MM.1S (cell line): ENCODE measurements around the gene ATXN1.

ENCODE experiments used
- DNase-seq: peaks from one replicate; pipeline ENCODE4 v3.0.0-alpha.2; 2015
- H2AFZ ChIP-seq: fragments of 300-600 bp; sonication (generic); 2 replicates; pipeline ENCODE4 v1.6.0; 2016; ENCODE audit warnings: antibody characterized with exemption, low read length
- H3F3A ChIP-seq: fragments of 300-600 bp; sonication (generic); 2 replicates; pipeline ENCODE4 v1.6.1; 2016; ENCODE audit warnings: mild to moderate bottlenecking, antibody characterized with exemption, low read length, moderate library complexity, mixed read lengths; ENCODE audit not compliant: insufficient read depth
- H3K27ac ChIP-seq: fragments of 300-600 bp; sonication (generic); 2 replicates; pipeline ENCODE4 v1.5.1; 2016; ENCODE audit warnings: mild to moderate bottlenecking, low read length
- H3K27me3 ChIP-seq: fragments of 300-600 bp; sonication (generic); replicated peaks from 2 replicates; pipeline ENCODE4 v1.6.0; 2016; ENCODE audit warnings: low read length; ENCODE audit not compliant: insufficient read depth
- H3K36me3 ChIP-seq: fragments of 300-600 bp; sonication (generic); replicated peaks from 2 replicates; pipeline ENCODE4 v1.6.1; 2016; ENCODE audit warnings: mild to moderate bottlenecking, low read length, mixed read lengths; ENCODE audit not compliant: insufficient read depth
- H3K4me1 ChIP-seq: fragments of 300-600 bp; sonication (generic); 2 replicates; pipeline ENCODE4 v1.6.1; 2016; ENCODE audit warnings: low read length, mixed read lengths
- H3K4me2 ChIP-seq: fragments of 300-600 bp; sonication (generic); 2 replicates; pipeline ENCODE4 v1.6.0; 2016; ENCODE audit warnings: low read depth, low read length
- H3K4me3 ChIP-seq: fragments of 300-600 bp; sonication (generic); 2 replicates; pipeline ENCODE4 v1.5.1; 2016; ENCODE audit warnings: low read length, mixed read lengths
- H3K79me2 ChIP-seq: fragments of 300-600 bp; sonication (generic); 2 replicates; pipeline ENCODE4 v1.6.1; 2016; ENCODE audit warnings: mixed run types, low read length, mixed read lengths
- H3K9ac ChIP-seq: fragments of 300-600 bp; sonication (generic); 2 replicates; pipeline ENCODE4 v1.6.1; 2016; ENCODE audit warnings: low read length, mixed read lengths
- H3K9me2 ChIP-seq: fragments of 300-600 bp; sonication (generic); replicated peaks from 2 replicates; pipeline ENCODE4 v1.6.1; 2016; ENCODE audit warnings: mild to moderate bottlenecking, low read length, mixed read lengths; ENCODE audit not compliant: insufficient read depth
- H3K9me3 ChIP-seq: fragments of 300-600 bp; sonication (generic); replicated peaks from 2 replicates; pipeline ENCODE4 v1.6.1; 2016; ENCODE audit warnings: mild to moderate bottlenecking, low read length, mixed read lengths; ENCODE audit not compliant: insufficient read depth
- H4K20me1 ChIP-seq: fragments of 300-600 bp; sonication (generic); 2 replicates; pipeline ENCODE4 v1.6.1; 2016; ENCODE audit warnings: mild to moderate bottlenecking, low read length, moderate library complexity, mixed read lengths; ENCODE audit not compliant: insufficient read depth
- EZH2 ChIP-seq: fragments of 300-600 bp; sonication (generic); optimal IDR thresholded peaks from 2 replicates; pipeline ENCODE3; 2017; ENCODE audit warnings: low read depth, mild to moderate bottlenecking, antibody characterized with exemption, low read length, mixed read lengths
- EZH2phosphoT487 ChIP-seq: fragments of 300-600 bp; sonication (generic); IDR thresholded peaks from 2 replicates; pipeline ENCODE4 v1.6.1; 2018; ENCODE audit warnings: antibody characterized with exemption, low read length
- TF ChIP-seq, protein P1 (sequence below): fragments of 300-600 bp; sonication (generic); IDR thresholded peaks from 2 replicates; pipeline ENCODE4 v1.5.1; 2016; ENCODE audit warnings: antibody characterized with exemption, low read length, mixed read lengths

Gene ATXN1

DNA sequence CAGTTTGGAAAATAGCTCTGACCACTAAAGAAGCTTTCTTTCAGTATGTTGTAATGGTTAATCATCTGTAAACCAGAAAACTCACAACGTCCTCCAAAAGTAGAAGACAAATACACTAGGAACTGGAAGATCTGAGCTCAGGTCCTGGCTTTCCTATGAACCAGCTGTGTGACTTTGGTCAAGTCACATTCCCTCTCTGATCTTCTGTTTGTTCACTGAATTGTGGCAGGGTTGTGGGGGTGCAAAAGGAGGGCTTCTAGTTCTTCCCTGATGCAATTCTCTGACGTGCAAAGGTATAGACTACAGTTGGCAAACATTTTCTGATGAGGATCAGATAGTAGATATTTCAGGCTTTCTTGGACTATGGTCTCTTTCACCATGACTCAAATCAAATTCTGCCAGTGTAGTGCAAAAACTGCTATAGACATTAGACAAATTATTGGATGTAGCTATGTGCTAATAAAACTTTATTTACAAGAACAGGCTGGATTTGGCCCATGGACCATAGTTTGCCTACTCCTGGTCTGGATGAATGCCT lies 44.9 kb downstream of the ATXN1 start:
- H3K79me2 ChIP-seq: peaks cover 8% of the 10 kb centered on the region; the same call in 1 of the 2 replicates
- H3F3A ChIP-seq: no peaks in the 10 kb centered on the region
- H4K20me1 ChIP-seq: no peaks in the 10 kb centered on the region
- no peaks in the 10 kb centered on the region for H3K9me2 ChIP-seq
- no peak overlapping the region for H3K4me3 ChIP-seq
- H3K4me1 ChIP-seq: no peaks in the 10 kb centered on the region
- no peak for TF ChIP-seq EZH2phosphoT487
- TF ChIP-seq EZH2: no peak
- TF ChIP-seq, protein P1, sequence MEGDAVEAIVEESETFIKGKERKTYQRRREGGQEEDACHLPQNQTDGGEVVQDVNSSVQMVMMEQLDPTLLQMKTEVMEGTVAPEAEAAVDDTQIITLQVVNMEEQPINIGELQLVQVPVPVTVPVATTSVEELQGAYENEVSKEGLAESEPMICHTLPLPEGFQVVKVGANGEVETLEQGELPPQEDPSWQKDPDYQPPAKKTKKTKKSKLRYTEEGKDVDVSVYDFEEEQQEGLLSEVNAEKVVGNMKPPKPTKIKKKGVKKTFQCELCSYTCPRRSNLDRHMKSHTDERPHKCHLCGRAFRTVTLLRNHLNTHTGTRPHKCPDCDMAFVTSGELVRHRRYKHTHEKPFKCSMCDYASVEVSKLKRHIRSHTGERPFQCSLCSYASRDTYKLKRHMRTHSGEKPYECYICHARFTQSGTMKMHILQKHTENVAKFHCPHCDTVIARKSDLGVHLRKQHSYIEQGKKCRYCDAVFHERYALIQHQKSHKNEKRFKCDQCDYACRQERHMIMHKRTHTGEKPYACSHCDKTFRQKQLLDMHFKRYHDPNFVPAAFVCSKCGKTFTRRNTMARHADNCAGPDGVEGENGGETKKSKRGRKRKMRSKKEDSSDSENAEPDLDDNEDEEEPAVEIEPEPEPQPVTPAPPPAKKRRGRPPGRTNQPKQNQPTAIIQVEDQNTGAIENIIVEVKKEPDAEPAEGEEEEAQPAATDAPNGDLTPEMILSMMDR: no peak
- H3K9me3 ChIP-seq: no peaks in the 10 kb centered on the region
- no peaks in the 10 kb centered on the region for H3K36me3 ChIP-seq
- H3K27me3 ChIP-seq: no peaks in the 10 kb centered on the region
- no peak overlapping the region for H3K4me2 ChIP-seq
- H3K27ac ChIP-seq: no peak overlapping the region
- no peak overlapping the region for H2AFZ ChIP-seq
- H3K9ac ChIP-seq: no peak overlapping the region
- DNase-seq: no peak

DNA sequence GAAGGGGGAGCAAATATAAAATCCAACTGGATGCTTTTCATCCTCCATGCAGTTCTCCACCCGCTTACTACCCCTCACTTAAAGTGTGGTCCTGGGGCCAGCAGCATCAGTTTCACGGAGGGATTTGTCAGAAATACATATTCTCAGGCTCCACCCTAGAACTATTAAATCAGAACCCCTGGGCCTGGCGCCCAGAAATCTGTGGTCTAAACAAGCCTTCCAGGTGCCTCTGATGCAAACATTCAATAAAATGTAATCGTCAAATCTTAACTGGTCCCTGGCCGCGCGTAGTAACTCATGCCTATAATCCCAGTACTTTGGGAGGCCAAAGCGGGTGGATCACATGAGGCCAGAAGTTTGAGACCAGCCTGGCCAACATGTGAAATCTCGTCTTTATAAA lies 47.7 kb downstream of the ATXN1 start:
- Histone ChIP-seq H3K9me3 (no peaks in the 10 kb centered on the region), H3K4me3 (no peak overlapping the region), H3K27ac (no peak overlapping the region), H3K4me1 (no peaks in the 10 kb centered on the region), H3F3A (no peaks in the 10 kb centered on the region), H3K27me3 (no peaks in the 10 kb centered on the region), H4K20me1 (no peaks in the 10 kb centered on the region), H3K9me2 (no peaks in the 10 kb centered on the region), H2AFZ (no peak overlapping the region), H3K4me2 (no peak overlapping the region), H3K79me2 (peaks cover 12% of the 10 kb centered on the region), H3K36me3 (no peaks in the 10 kb centered on the region), H3K9ac (no peak overlapping the region)
- DNase-seq: no peak
- TF ChIP-seq, protein P1: no peak
- no peak for TF ChIP-seq EZH2

DNA sequence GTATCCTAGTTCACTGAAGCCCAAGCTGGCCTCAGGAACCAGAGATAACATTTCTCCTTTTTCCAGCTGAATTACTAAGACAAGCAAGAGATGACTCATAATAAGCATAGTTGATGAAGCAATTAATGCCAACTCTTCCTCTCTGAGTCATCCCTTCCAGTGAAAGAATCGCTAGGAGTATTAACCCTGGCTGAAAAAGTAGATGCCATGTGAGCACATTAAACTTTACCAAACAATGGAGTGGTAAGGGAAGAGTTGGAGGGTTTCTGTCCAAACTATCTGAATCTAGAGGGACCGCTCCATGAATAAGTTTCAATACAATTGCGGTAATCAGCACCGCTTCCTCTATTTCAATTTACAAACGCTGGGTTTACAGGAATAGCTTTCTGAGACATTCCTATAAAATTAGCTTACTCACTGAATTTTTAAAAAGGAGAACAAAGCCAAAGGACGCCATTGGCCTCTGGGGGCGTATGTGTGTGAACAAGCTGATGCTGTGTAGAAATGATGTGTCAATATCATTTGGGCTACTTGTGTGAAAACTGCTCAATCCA lies 48.3 kb downstream of the ATXN1 start:
- Histone ChIP-seq H4K20me1 (no peaks in the 10 kb centered on the region), H3K36me3 (no peaks in the 10 kb centered on the region), H3F3A (no peaks in the 10 kb centered on the region), H3K4me1 (no peaks in the 10 kb centered on the region), H3K9ac (no peak overlapping the region), H3K9me3 (no peaks in the 10 kb centered on the region), H3K27me3 (no peaks in the 10 kb centered on the region), H3K27ac (no peak overlapping the region), H2AFZ (no peak overlapping the region), H3K79me2 (peaks cover 7% of the 10 kb centered on the region), H3K4me3 (no peak overlapping the region), H3K9me2 (no peaks in the 10 kb centered on the region), H3K4me2 (no peak overlapping the region)
- no peak for TF ChIP-seq EZH2phosphoT487
- no peak for DNase-seq

DNA sequence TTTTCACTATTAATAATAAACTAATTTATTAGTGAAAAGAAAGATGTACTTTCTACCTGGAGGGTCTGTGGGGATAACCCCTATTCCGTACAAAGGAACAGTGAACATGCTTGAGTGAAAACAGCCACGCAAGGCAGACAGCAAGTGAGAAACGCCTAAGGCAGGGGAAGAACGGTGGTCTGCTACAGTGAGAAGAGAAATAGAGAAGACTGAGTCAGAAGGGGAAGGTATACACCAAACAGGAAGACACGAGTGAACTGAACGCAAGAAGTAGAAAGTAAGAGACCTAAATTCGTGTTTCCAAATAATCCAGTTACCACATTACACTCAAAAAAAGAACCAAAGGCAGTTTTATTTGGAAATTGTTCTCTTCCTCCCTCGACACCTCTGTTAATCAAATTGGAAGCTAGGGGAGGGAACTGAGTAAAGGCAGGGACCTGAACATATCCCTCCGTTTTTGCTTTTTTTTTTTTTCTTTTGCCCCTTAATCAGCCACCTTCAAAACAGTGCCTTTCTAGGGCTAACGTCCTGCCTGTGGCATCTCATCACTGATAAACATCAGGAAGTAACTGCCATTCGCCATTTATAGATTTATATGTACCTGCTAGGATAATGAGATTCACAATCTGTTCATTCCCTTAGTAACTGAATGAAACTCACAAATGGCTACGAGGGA lies 48.9 kb downstream of the ATXN1 start:
- H3K79me2 ChIP-seq: peaks cover 9% of the 10 kb centered on the region
- TF ChIP-seq, protein P1: no peak
- TF ChIP-seq EZH2phosphoT487: no peak
- no peak for TF ChIP-seq EZH2
- H4K20me1 ChIP-seq: no peaks in the 10 kb centered on the region
- no peak for DNase-seq
- no peaks in the 10 kb centered on the region for H3K9me3 ChIP-seq
- H3K36me3 ChIP-seq: no peaks in the 10 kb centered on the region
- H3K9ac ChIP-seq: no peak overlapping the region
- no peaks in the 10 kb centered on the region for H3F3A ChIP-seq
- no peak overlapping the region for H3K4me2 ChIP-seq
- no peak overlapping the region for H2AFZ ChIP-seq
- no peak overlapping the region for H3K4me3 ChIP-seq
- no peaks in the 10 kb centered on the region for H3K9me2 ChIP-seq
- no peak overlapping the region for H3K27ac ChIP-seq
- H3K27me3 ChIP-seq: no peaks in the 10 kb centered on the region
- H3K4me1 ChIP-seq: peaks cover 6% of the 10 kb centered on the region
